Neural crest cell (in vitro differentiated cells): Measurements from ENCODE around the gene VGLL1. TPM values are rescaled to one million over a fixed set of nuclear protein-coding genes. Genes with fewer than 3 reads are reported as not detected.

Experiments used
- microRNA-seq: library from miRNA; unstranded; fragments of <30 nt; microRNA quantifications from one replicate; pipeline ENCODE4, GENCODE V29; 2020
- total RNA-seq: library from RNA; stranded (reverse); gene quantifications from 2 replicates; pipeline ENCODE4 v1.2.1, GENCODE V29; 2021

The VGLL1 gene
- total RNA-seq, 1 donor from 2014 or later = not detected

Small RNAs within 50 kb of the gene (microRNA-seq; reads per million reads assigned to microRNA genes)
- gene MIR934 = not detected

Other genes with a start within 250 kb of the VGLL1 start
- gene ADGRG4, start 231.3 kb upstream of the VGLL1 start, total RNA-seq = not detected in 2 replicates
- gene BRS3, start 44.3 kb upstream of the VGLL1 start, total RNA-seq = not detected in 2 replicates
- 69.1 and 69.3 TPM in 2 replicates for gene HTATSF1, start 34.6 kb upstream of the VGLL1 start, total RNA-seq
- not detected in 2 replicates for gene CD40LG, start 115.9 kb downstream of the VGLL1 start, total RNA-seq
- 2.7 and 3.0 TPM in 2 replicates for gene ARHGEF6, start 248.7 kb downstream of the VGLL1 start, total RNA-seq